ENCODE results near the gene DSCAM. TPM values are rescaled to one million over a fixed set of nuclear protein-coding genes. Genes with fewer than 3 reads are reported as not detected.

Gene DSCAM
- total RNA-seq, 1 experiment from 2014 or later = 0.66 TPM

GRCh38 chr21:40688106-40688864, 158.7 kb downstream of the DSCAM start:
- Histone ChIP-seq H3K27me3 (ENCODE audit: control insufficient read depth, insufficient read depth, low read length) (no peaks in the 10 kb centered on the region), H3K36me3 (replicated peaks; ENCODE audit: control insufficient read depth, insufficient read depth, low read length) (no peaks in the 10 kb centered on the region), H3K4me3 (ENCODE audit: insufficient read depth, low read depth, low read length) (no peak overlapping the region)
- DNase-seq = no peak

GRCh38 chr21:40687625-40688024, 159.3 kb downstream of the DSCAM start:
- H3K4me3 ChIP-seq (ENCODE audit: insufficient read depth, low read depth, low read length) = no peak overlapping the region
- H3K27me3 ChIP-seq (ENCODE audit: control insufficient read depth, insufficient read depth, low read length) = no peaks in the 10 kb centered on the region
- H3K36me3 ChIP-seq (replicated peaks; ENCODE audit: control insufficient read depth, insufficient read depth, low read length) = no peaks in the 10 kb centered on the region
- peak; percentile 16 for DNase-seq

GRCh38 chr21:40686526-40686925, 160.4 kb downstream of the DSCAM start:
- DNase-seq = no peak
- no peaks in the 10 kb centered on the region for H3K27me3 ChIP-seq (ENCODE audit: control insufficient read depth, insufficient read depth, low read length)
- no peaks in the 10 kb centered on the region for H3K36me3 ChIP-seq (replicated peaks; ENCODE audit: control insufficient read depth, insufficient read depth, low read length)
- no peak overlapping the region for H3K4me3 ChIP-seq (ENCODE audit: insufficient read depth, low read depth, low read length)

- no peaks in the 10 kb centered on the region for H3K36me3 ChIP-seq (replicated peaks; ENCODE audit: control insufficient read depth, insufficient read depth, low read length)
- no peak for DNase-seq
- H3K27me3 ChIP-seq (ENCODE audit: control insufficient read depth, insufficient read depth, low read length) = no peaks in the 10 kb centered on the region
- no peak overlapping the region for H3K4me3 ChIP-seq (ENCODE audit: insufficient read depth, low read depth, low read length)
Measured at GRCh38 chr21:40685141-40685540, 161.8 kb downstream of the DSCAM start.

- no peak for DNase-seq
- H3K36me3 ChIP-seq (replicated peaks; ENCODE audit: control insufficient read depth, insufficient read depth, low read length) = no peaks in the 10 kb centered on the region
- H3K27me3 ChIP-seq (ENCODE audit: control insufficient read depth, insufficient read depth, low read length) = no peaks in the 10 kb centered on the region
- no peak overlapping the region for H3K4me3 ChIP-seq (ENCODE audit: insufficient read depth, low read depth, low read length)
Measured at GRCh38 chr21:40684726-40685125, 162.2 kb downstream of the DSCAM start.

- DNase-seq = no peak
- Histone ChIP-seq H3K4me3 (ENCODE audit: insufficient read depth, low read depth, low read length) (no peak overlapping the region), H3K36me3 (replicated peaks; ENCODE audit: control insufficient read depth, insufficient read depth, low read length) (no peaks in the 10 kb centered on the region), H3K27me3 (ENCODE audit: control insufficient read depth, insufficient read depth, low read length) (no peaks in the 10 kb centered on the region)
Measured at GRCh38 chr21:40683349-40683748, 163.6 kb downstream of the DSCAM start.

GRCh38 chr21:40681164-40681859, 165.6 kb downstream of the DSCAM start:
- H3K27me3 ChIP-seq (ENCODE audit: control insufficient read depth, insufficient read depth, low read length) = no peaks in the 10 kb centered on the region
- no peak overlapping the region for H3K4me3 ChIP-seq (ENCODE audit: insufficient read depth, low read depth, low read length)
- peak; percentile 35 for DNase-seq
- H3K36me3 ChIP-seq (replicated peaks; ENCODE audit: control insufficient read depth, insufficient read depth, low read length) = no peaks in the 10 kb centered on the region

- no peaks in the 10 kb centered on the region for H3K36me3 ChIP-seq (replicated peaks; ENCODE audit: control insufficient read depth, insufficient read depth, low read length)
- no peak for DNase-seq
- no peaks in the 10 kb centered on the region for H3K27me3 ChIP-seq (ENCODE audit: control insufficient read depth, insufficient read depth, low read length)
- no peak overlapping the region for H3K4me3 ChIP-seq (ENCODE audit: insufficient read depth, low read depth, low read length)
Measured at GRCh38 chr21:40680311-40680710, 166.6 kb downstream of the DSCAM start.

- no peaks in the 10 kb centered on the region for H3K36me3 ChIP-seq (replicated peaks; ENCODE audit: control insufficient read depth, insufficient read depth, low read length)
- no peak overlapping the region for H3K4me3 ChIP-seq (ENCODE audit: insufficient read depth, low read depth, low read length)
- DNase-seq = no peak
- no peaks in the 10 kb centered on the region for H3K27me3 ChIP-seq (ENCODE audit: control insufficient read depth, insufficient read depth, low read length)
Measured at GRCh38 chr21:40678681-40679284, 168.2 kb downstream of the DSCAM start.

GRCh38 chr21:40675017-40675416, 171.9 kb downstream of the DSCAM start:
- no peak for DNase-seq
- H3K36me3 ChIP-seq (replicated peaks; ENCODE audit: control insufficient read depth, insufficient read depth, low read length) = no peaks in the 10 kb centered on the region
- H3K27me3 ChIP-seq (ENCODE audit: control insufficient read depth, insufficient read depth, low read length) = no peaks in the 10 kb centered on the region
- no peak overlapping the region for H3K4me3 ChIP-seq (ENCODE audit: insufficient read depth, low read depth, low read length)

GRCh38 chr21:40672602-40673001, 174.4 kb downstream of the DSCAM start:
- DNase-seq = no peak
- H3K27me3 ChIP-seq (ENCODE audit: control insufficient read depth, insufficient read depth, low read length) = no peaks in the 10 kb centered on the region
- no peak overlapping the region for H3K4me3 ChIP-seq (ENCODE audit: insufficient read depth, low read depth, low read length)
- H3K36me3 ChIP-seq (replicated peaks; ENCODE audit: control insufficient read depth, insufficient read depth, low read length) = no peaks in the 10 kb centered on the region

GRCh38 chr21:40671716-40672115, 175.2 kb downstream of the DSCAM start:
- no peak overlapping the region for H3K4me3 ChIP-seq (ENCODE audit: insufficient read depth, low read depth, low read length)
- no peaks in the 10 kb centered on the region for H3K27me3 ChIP-seq (ENCODE audit: control insufficient read depth, insufficient read depth, low read length)
- H3K36me3 ChIP-seq (replicated peaks; ENCODE audit: control insufficient read depth, insufficient read depth, low read length) = no peaks in the 10 kb centered on the region
- no peak for DNase-seq

GRCh38 chr21:40668555-40669275, 178.2 kb downstream of the DSCAM start:
- Histone ChIP-seq H3K27me3 (ENCODE audit: control insufficient read depth, insufficient read depth, low read length) (no peaks in the 10 kb centered on the region), H3K4me3 (ENCODE audit: insufficient read depth, low read depth, low read length) (no peak overlapping the region), H3K36me3 (replicated peaks; ENCODE audit: control insufficient read depth, insufficient read depth, low read length) (no peaks in the 10 kb centered on the region)
- no peak for DNase-seq

- DNase-seq = no peak
- no peaks in the 10 kb centered on the region for H3K27me3 ChIP-seq (ENCODE audit: control insufficient read depth, insufficient read depth, low read length)
- no peak overlapping the region for H3K4me3 ChIP-seq (ENCODE audit: insufficient read depth, low read depth, low read length)
- no peaks in the 10 kb centered on the region for H3K36me3 ChIP-seq (replicated peaks; ENCODE audit: control insufficient read depth, insufficient read depth, low read length)
Measured at GRCh38 chr21:40667967-40668366, 179.0 kb downstream of the DSCAM start.
